ENCODE measurements around the gene SCUBE1.

The SCUBE1 gene

DNA sequence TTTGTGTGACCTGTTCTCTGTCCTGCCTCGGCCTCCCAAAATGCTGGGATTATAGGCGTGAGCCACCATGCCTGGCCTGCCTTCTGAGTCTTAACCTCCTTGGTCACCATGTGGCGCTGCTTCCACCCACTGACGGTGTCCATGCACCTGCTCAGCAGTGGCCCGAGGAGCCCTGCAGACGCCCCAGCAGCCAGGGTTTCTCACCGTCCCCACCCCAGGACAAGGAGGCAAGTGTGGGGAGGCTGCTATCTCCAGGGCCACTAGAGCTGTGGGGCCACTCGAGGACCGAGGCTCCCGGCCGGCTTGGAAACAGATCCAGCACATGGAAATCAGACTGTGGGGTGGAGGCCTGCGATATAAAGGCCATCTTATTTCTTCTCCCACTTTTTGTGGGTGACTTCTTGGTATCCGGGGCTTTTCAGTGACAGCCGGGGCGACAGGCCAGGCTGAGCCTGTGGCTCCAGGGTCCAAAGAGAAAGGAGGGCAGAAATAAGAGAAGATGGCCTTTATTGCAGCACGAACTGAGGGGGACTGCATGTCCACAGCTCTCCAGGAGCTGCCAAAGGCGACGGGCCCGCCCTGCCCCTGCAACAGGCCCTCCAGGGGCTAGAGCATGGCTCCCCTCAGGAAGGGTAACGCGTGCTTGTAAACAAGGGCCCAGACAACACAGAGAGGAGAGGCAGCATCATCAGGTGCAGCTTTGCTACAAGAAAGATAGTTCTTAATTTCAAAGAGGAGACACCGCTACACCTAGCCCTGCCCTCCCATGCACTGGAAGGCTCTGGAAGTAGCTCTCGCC is 176.8 kb downstream of the SCUBE1 start:
- in situ Hi-C loops (cut with HindIII; ENCODE audit: low sequenced_read_pairs): no loop called here
- no peak overlapping the region for H3K4me3 ChIP-seq (ENCODE audit: low read depth, low read length)
- TF ChIP-seq, protein P1, sequence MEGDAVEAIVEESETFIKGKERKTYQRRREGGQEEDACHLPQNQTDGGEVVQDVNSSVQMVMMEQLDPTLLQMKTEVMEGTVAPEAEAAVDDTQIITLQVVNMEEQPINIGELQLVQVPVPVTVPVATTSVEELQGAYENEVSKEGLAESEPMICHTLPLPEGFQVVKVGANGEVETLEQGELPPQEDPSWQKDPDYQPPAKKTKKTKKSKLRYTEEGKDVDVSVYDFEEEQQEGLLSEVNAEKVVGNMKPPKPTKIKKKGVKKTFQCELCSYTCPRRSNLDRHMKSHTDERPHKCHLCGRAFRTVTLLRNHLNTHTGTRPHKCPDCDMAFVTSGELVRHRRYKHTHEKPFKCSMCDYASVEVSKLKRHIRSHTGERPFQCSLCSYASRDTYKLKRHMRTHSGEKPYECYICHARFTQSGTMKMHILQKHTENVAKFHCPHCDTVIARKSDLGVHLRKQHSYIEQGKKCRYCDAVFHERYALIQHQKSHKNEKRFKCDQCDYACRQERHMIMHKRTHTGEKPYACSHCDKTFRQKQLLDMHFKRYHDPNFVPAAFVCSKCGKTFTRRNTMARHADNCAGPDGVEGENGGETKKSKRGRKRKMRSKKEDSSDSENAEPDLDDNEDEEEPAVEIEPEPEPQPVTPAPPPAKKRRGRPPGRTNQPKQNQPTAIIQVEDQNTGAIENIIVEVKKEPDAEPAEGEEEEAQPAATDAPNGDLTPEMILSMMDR (IDR thresholded peaks at IDR 0.05; ENCODE audit: low read depth, low read length, missing control alignments): no peak
- no peak for DNase-seq (ENCODE audit: low read depth)

DNA sequence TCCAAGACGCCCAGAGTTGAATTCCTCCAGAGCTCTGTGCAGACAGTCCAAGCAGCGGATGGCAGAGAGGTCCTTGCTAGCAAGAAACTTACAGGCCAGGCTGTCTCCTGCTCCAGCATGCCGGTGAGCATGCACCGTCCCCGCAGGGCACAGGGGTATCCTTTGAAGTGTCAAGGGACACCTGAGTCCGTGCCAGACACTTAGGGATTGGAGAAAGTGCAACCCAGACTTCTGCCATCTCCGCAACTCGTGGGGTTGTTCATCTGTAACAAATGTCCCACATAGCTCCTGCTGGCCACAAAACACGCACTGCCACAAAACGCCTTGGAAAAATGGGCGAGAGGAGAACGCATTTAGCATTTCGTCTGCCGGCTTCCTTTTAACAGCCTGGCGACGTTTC is 178.5 kb downstream of the SCUBE1 start:
- H3K4me3 ChIP-seq (ENCODE audit: low read depth, low read length): no peak overlapping the region
- TF ChIP-seq, protein P1 (IDR thresholded peaks at IDR 0.05; ENCODE audit: low read depth, low read length, missing control alignments): no peak
- in situ Hi-C loops (cut with HindIII; ENCODE audit: low sequenced_read_pairs): no loop called here
- DNase-seq (ENCODE audit: low read depth): no peak

DNA sequence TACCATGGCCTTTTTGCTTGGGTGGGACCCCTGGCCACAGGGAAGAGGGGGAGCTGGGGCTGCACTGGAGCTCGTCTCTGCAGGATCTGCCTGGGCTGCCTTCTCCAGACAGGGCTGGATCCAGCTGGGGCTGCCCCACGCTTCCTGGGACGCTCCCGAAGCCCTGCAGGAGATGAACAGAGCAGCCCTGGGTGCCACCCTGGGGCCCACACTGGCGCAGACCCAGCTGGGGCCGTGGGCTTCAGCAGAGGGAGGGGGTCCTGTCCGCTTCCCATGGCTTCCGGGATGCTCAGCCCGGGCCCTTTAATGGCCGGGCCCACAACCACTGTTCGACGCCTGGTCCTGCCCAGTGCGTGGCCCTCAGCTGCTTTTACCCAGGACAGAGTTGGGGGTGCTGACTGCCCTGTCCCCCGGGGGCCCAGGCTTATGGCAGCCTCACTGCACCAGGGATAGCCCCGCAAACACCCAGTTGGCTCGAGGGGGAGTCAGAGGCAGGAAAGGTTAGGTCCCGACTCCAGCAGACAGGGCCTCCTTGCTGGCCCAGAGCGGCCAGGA is 179.9 kb downstream of the SCUBE1 start:
- in situ Hi-C loops (cut with HindIII; ENCODE audit: low sequenced_read_pairs): no loop called here
- H3K4me3 ChIP-seq (ENCODE audit: low read depth, low read length): no peak overlapping the region
- TF ChIP-seq, protein P1 (IDR thresholded peaks at IDR 0.05; ENCODE audit: low read depth, low read length, missing control alignments): no peak
- no peak for DNase-seq (ENCODE audit: low read depth)

DNA sequence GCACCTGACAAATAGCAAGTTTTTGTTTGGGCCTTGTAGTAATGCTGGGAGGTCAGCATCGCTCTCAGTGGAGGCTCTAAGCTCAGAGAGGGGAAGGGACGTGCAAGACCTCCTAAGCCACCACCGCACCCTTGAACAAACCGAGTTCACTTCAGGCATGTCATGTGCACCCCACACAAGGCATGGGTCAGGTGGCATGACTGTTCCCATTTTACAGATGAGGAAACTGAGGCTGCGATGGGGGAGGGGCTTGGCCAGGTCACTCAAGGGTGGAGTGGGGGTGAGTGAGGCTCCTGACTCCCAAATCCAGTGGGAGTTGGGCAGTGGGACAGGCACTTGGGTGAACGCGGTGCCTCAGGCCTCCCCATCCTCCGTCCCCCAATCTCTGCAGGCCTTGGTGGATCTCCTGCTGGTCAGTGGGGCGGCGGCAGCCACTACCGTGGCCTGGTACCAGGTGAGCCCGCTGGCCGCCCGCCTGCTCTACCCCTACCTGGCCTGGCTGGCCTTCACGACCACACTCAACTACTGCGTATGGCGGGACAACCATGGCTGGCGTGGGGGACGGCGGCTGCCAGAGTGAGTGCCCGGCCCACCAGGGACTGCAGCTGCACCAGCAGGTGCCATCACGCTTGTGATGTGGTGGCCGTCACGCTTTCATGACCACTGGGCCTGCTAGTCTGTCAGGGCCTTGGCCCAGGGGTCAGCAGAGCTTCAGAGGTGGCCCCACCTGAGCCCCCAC is 180.6 kb downstream of the SCUBE1 start:
- in situ Hi-C loops (cut with HindIII; ENCODE audit: low sequenced_read_pairs): no loop called here
- TF ChIP-seq, protein P1 (IDR thresholded peaks at IDR 0.05; ENCODE audit: low read depth, low read length, missing control alignments): no peak
- DNase-seq (ENCODE audit: low read depth): no peak
- H3K4me3 ChIP-seq (ENCODE audit: low read depth, low read length): no peak overlapping the region

DNA sequence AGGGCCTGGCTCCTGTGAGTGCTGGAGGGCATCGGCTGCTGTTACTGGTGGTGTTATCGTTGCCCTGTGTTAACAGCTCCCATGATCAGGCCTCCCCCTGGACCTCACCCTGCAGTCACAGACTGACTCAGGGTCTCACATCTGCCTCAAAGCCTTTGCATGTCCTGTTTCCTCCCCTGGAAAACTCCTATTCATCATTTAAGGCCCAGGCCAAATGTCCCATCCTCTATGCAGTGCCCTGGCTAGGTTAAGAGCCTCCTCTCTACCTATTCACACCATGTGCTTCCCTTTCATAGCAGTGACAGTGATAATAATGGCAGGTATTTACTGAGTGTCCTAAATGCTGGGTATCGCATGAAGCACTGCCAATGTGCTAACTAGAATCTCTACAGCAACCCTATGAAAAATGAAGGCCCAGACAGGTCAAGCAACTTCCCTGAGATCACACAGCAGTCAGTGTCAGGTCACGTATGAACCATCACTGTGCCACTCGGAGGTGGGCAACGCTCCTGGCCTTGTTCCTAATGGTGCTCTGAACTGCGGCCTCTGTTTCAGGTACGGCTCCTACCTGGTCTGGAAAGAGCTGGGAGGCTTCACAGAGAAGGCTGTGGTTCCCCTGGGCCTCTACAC is 182.6 kb downstream of the SCUBE1 start:
- DNase-seq (ENCODE audit: low read depth): no peak
- no peak overlapping the region for H3K4me3 ChIP-seq (ENCODE audit: low read depth, low read length)
- TF ChIP-seq, protein P1 (IDR thresholded peaks at IDR 0.05; ENCODE audit: low read depth, low read length, missing control alignments): no peak
- in situ Hi-C loops (cut with HindIII; ENCODE audit: low sequenced_read_pairs): no loop called here

DNA sequence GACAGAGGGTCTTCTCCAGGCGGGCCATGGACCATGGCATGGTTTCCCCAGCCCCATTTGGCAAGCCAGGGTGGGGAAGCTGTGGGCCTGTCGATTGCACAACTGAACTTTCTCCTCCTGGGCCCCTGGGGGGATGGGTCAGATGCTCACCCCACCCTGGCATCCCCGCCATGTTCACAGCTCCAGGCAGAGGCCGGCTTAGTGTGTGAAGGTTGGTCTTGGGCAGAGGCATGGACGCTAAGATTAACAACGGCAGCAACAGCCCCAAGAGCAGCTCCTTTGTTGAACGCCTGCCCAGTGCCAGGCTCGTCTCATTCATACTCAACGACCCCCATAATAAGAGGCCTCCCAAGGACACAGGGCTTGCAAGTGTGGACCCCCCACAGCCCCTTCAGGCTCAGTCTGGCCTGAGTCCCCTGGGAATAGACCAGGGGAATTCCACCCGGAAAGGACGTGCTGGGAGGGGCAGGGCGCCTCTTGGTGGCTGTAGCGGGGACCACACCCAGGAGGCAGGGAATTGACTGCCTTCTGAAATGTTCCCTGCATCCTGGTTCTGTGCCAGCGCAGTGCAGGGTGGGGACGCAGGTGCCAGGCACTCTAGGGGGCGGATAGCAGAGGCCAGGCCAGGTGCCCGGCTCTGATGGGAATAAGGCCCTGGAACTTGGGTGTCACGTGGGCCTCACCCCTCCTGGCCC is 183.5 kb downstream of the SCUBE1 start:
- no peak overlapping the region for H3K4me3 ChIP-seq (ENCODE audit: low read depth, low read length)
- DNase-seq (ENCODE audit: low read depth): no peak
- in situ Hi-C loops (cut with HindIII; ENCODE audit: low sequenced_read_pairs): no loop called here
- TF ChIP-seq, protein P1 (IDR thresholded peaks at IDR 0.05; ENCODE audit: low read depth, low read length, missing control alignments): peak; percentile 21

Measured in astrocyte of the cerebellum (primary cell).